Activated CD4-positive, alpha-beta T cell treated with anti-CD3 and anti-CD28 coated beads for 36 hours (primary cell): ENCODE measurements around the gene SAV1. TPM values are rescaled to one million over a fixed set of nuclear protein-coding genes. Genes with fewer than 3 reads are reported as not detected.
"Not testable (repeated sequence)": the region's sequence is repeated elsewhere in the genome, so short reads cannot be mapped to it uniquely, and the experiment has no call there.

Experiments used
- ATAC-seq: fragments of 200-7000 bp; cut with Tn5 transposase; one replicate; pipeline ENCODE4 v1.10.0; 2021; ENCODE audit warnings: mild to moderate bottlenecking, moderate library complexity
- CTCF ChIA-PET: fragments of 350-600 bp; sonication (Branson Sonifier 250); formaldehyde crosslinking; loops from one replicate; lab custom pipeline; 2021; ENCODE audit warnings: antibody characterized with exemption; lab: Charles Lee
- POLR2A ChIA-PET: fragments of 350-600 bp; sonication (Branson Sonifier 250); formaldehyde crosslinking; loops from one replicate; lab custom pipeline; 2021; ENCODE audit warnings: antibody characterized with exemption, inconsistent platforms; lab: Charles Lee
- DNase-seq: peaks from one replicate; pipeline ENCODE4 v3.0.0-alpha.2; 2020
- H3K27ac Mint-ChIP-seq: one replicate; pipeline ENCODE4 v1.8.0; 2021; ENCODE audit warnings: mixed read lengths
- H3K27me3 Mint-ChIP-seq: one replicate; pipeline ENCODE4 v1.8.0; 2021; ENCODE audit warnings: mixed read lengths
- H3K36me3 Mint-ChIP-seq: one replicate; pipeline ENCODE4 v1.8.0; 2021; ENCODE audit warnings: low read depth, mixed read lengths
- H3K4me1 Mint-ChIP-seq: one replicate; pipeline ENCODE4 v1.8.0; 2021; ENCODE audit warnings: mixed read lengths
- H3K4me3 Mint-ChIP-seq: one replicate; pipeline ENCODE4 v1.8.0; 2021; ENCODE audit warnings: mild to moderate bottlenecking, moderate library complexity, mixed read lengths
- H3K9me3 Mint-ChIP-seq: one replicate; pipeline ENCODE4 v1.8.0; 2021; ENCODE audit warnings: low read depth, mixed read lengths
- intact Hi-C, 2 experiments: fragments of 100-400 bp; cut with DNase I in 1 of 2; cut with micrococcal nuclease in 1 of 2; formaldehyde crosslinking; loops; one replicate each; pipeline versions ENCODE4 v1.14.2 to v1.15.1; 2022 to 2024; cut with DNase I, micrococcal nuclease
- total RNA-seq, 2 experiments: library from RNA; stranded (reverse); gene quantifications; one replicate each; pipeline ENCODE4 v1.2.3, GENCODE V29; 2021

The SAV1 gene
- total RNA-seq, 2 experiments from 2014 or later, result 13.6 TPM

- POLR2A ChIA-PET, H3K27ac Mint-ChIP-seq, H3K9me3 Mint-ChIP-seq, H3K4me3 Mint-ChIP-seq, H3K27me3 Mint-ChIP-seq, DNase-seq, ATAC-seq: not testable (repeated sequence)
- Mint-ChIP-seq H3K4me1 (peaks cover 12% of the 10 kb centered on the region), H3K36me3 (peaks cover 23% of the 10 kb centered on the region)
- intact Hi-C loops, result loop anchor here (5.0 kb wide), 5 partner anchors 62 to 197 kb away; partner anchors contain the start of genes ATL1 (in 1 of the 2) and MAP4K5 (in 1 of the 2)
- CTCF ChIA-PET, result interaction anchor here (0.6 to 1.4 kb wide), 2 partner anchors 108 to 1209 kb away, joined by 3 read pairs; no protein-coding TSS in a partner anchor
Observed at GRCh38 chr14:50665300-50665699, 2.8 kb downstream of the SAV1 start.

DNA sequence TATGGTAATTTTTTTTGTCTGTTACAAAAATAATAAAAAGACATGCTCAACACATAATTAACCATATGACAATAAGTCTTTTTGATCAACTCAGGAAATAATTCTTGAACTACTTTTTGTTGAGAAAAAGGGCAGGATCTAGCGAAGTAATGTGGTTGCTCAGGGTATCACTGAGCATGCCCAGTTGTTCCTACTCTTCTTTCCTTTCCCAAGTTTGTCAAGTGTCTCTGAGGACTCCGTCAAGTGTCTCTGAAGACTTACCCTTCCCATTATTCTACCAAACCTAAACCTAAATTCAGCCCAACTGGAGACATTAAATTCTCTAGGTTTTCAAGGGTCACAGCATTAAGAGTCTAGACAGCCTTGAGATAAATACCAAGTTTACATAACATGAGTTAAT is 3.5 kb downstream of the SAV1 start:
- H3K27ac Mint-ChIP-seq, CTCF ChIA-PET, DNase-seq, H3K4me3 Mint-ChIP-seq, H3K27me3 Mint-ChIP-seq, H3K9me3 Mint-ChIP-seq, intact Hi-C loops, POLR2A ChIA-PET, ATAC-seq: not testable (repeated sequence)
- Mint-ChIP-seq H3K4me1 (peaks cover 12% of the 10 kb centered on the region), H3K36me3 (peaks cover 23% of the 10 kb centered on the region)

- no peak overlapping the region for H3K27ac Mint-ChIP-seq
- peaks cover 3% of the 10 kb centered on the region for H3K4me1 Mint-ChIP-seq
- POLR2A ChIA-PET, result no interaction called here
- CTCF ChIA-PET, result no interaction called here
- no peak for DNase-seq
- ATAC-seq, result no peak
- peaks cover 16% of the 10 kb centered on the region for H3K36me3 Mint-ChIP-seq
- H3K27me3 Mint-ChIP-seq, result no peaks in the 10 kb centered on the region
- intact Hi-C loops, result no loop called here
- no peaks in the 10 kb centered on the region for H3K9me3 Mint-ChIP-seq
- no peak overlapping the region for H3K4me3 Mint-ChIP-seq
Observed at GRCh38 chr14:50659327-50659974, 8.7 kb downstream of the SAV1 start.

DNA sequence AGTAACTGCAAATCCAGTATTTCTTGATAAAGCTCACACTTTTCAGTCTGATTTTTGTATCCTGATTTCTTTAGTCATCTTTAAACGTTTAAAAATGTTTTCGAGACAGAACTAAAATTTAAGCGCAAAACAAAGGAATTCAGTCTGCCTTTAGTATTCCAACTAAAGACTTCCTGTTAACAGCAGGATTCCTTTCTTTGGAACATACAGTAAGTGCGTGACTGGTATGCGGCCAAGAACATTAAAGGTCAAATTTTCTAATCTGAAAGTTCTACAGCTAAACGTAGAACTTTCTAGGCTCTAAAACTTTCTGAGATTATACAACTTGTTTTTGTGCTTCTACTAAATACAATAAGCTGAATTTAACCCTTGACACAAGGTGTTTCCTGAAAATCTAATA is 9.9 kb downstream of the SAV1 start:
- Mint-ChIP-seq H3K27me3 (no peaks in the 10 kb centered on the region), H3K4me3 (no peak overlapping the region), H3K4me1 (no peaks in the 10 kb centered on the region), H3K27ac (no peak overlapping the region), H3K36me3 (peaks cover 10% of the 10 kb centered on the region), H3K9me3 (no peaks in the 10 kb centered on the region)
- ATAC-seq, result no peak
- POLR2A ChIA-PET, result no interaction called here
- intact Hi-C loops, result no loop called here
- DNase-seq, result no peak
- CTCF ChIA-PET, result interaction anchor here (1.3 to 1.8 kb wide), 3 partner anchors 10 to 120 kb away, joined by 3 to 5 read pairs (median 3); no protein-coding TSS in a partner anchor

DNA sequence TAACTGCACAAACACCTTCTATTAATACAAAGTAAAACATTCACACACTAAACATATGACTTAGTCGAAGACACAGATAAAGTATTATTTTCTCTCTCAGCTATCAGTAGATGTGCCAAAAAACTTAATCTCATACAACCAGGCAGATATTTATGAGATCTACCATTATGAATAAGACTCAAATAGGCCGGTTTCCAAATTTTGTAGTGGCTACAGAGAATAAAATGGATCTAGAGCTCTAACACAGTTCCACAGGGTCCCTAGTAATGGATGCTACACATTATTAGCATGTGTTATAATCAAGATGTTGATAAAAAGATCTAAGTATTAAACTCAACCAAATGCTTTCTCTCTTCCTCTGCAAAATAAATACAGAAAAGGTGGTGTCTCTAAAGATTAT is 10.4 kb downstream of the SAV1 start:
- Mint-ChIP-seq H3K4me1 (no peaks in the 10 kb centered on the region), H3K36me3 (peaks cover 8% of the 10 kb centered on the region), H3K27ac (no peak overlapping the region), H3K4me3 (no peak overlapping the region), H3K9me3 (no peaks in the 10 kb centered on the region), H3K27me3 (no peaks in the 10 kb centered on the region)
- POLR2A ChIA-PET, result no interaction called here
- DNase-seq (no peak), ATAC-seq (no peak)
- CTCF ChIA-PET, result interaction anchor here (1.3 to 1.8 kb wide), 3 partner anchors 9 to 120 kb away, joined by 3 to 5 read pairs (median 3); no protein-coding TSS in a partner anchor
- intact Hi-C loops, result no loop called here

GRCh38 chr14:50656776-50657175 is 11.3 kb downstream of the SAV1 start:
- ATAC-seq (no peak), DNase-seq (no peak)
- no peaks in the 10 kb centered on the region for H3K27me3 Mint-ChIP-seq
- no peak overlapping the region for H3K27ac Mint-ChIP-seq
- H3K4me3 Mint-ChIP-seq, result no peak overlapping the region
- intact Hi-C loops, result no loop called here
- H3K4me1 Mint-ChIP-seq, result no peaks in the 10 kb centered on the region
- H3K9me3 Mint-ChIP-seq, result no peaks in the 10 kb centered on the region
- H3K36me3 Mint-ChIP-seq, result peaks cover 8% of the 10 kb centered on the region
- POLR2A ChIA-PET, result no interaction called here
- CTCF ChIA-PET, result no interaction called here

DNA sequence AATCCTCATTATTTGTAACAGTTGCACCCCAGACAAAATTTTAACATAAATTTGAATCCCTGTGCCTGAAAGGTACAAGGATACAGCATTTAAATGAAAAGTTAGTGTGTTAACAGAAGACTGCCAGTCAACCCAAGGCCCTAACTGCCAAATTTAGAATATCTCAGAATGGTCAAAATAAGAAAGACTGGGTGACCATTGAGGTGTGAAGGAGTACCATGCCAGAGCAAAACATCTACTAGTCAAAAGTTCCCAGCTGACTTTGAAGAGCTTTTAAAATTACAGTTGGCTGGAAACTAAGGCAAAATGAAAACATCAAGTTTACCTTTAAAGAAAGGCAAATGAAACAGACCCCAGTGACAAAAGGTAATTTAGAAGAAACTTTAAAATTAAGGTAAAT is 18.4 kb downstream of the SAV1 start:
- Mint-ChIP-seq H3K27ac (no peak overlapping the region), H3K4me3 (no peak overlapping the region), H3K36me3 (no peaks in the 10 kb centered on the region), H3K4me1 (peaks cover 2% of the 10 kb centered on the region), H3K9me3 (no peaks in the 10 kb centered on the region), H3K27me3 (no peaks in the 10 kb centered on the region)
- ChIA-PET CTCF (interaction anchor here (0.5 to 1.9 kb wide), 2 partner anchors 90 to 128 kb away, joined by 3 to 5 read pairs; no protein-coding TSS in a partner anchor), POLR2A (no interaction called here)
- DNase-seq (no peak), ATAC-seq (no peak)
- intact Hi-C loops, result no loop called here

GRCh38 chr14:50647753-50648152 is 20.4 kb downstream of the SAV1 start:
- Mint-ChIP-seq H3K4me1 (peaks cover 2% of the 10 kb centered on the region), H3K27me3 (no peaks in the 10 kb centered on the region), H3K36me3 (peaks cover 2% of the 10 kb centered on the region), H3K4me3 (no peak overlapping the region), H3K27ac (no peak overlapping the region), H3K9me3 (no peaks in the 10 kb centered on the region)
- ChIA-PET POLR2A (no interaction called here), CTCF (no interaction called here)
- intact Hi-C loops, result no loop called here
- DNase-seq (no peak), ATAC-seq (no peak)

- intact Hi-C loops, result no loop called here
- DNase-seq (no peak), ATAC-seq (no peak)
- Mint-ChIP-seq H3K4me1 (peaks cover 2% of the 10 kb centered on the region), H3K9me3 (no peaks in the 10 kb centered on the region), H3K27ac (no peak overlapping the region), H3K36me3 (peaks cover 2% of the 10 kb centered on the region), H3K4me3 (no peak overlapping the region), H3K27me3 (no peaks in the 10 kb centered on the region)
- POLR2A ChIA-PET, result no interaction called here
- CTCF ChIA-PET, result interaction anchor here (0.7 kb wide), 1 partner anchor 507 kb away, joined by 3 read pairs; no protein-coding TSS in a partner anchor
Observed at GRCh38 chr14:50647282-50647681, 20.8 kb downstream of the SAV1 start.

DNA sequence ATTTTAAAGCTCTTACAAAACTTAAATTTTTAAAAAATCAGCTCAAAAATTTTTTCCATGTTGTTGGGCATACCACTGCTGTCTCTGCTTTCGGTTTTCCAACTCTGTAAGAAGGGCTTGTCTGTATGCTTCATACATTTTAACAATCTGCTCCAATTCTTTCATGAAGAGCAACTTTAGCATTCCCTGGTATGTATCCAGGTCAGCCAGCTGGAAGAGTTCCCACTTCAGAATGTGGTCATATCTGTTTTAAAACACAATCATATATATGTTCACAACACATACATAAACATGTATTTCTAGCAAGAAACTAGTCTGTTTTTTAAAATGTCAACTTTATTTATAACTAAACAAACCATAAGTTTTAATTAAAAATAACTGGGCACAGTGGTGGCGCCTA is 33.0 kb downstream of the SAV1 start:
- Mint-ChIP-seq H3K27ac (no peak overlapping the region), H3K36me3 (peaks cover 7% of the 10 kb centered on the region), H3K27me3 (no peaks in the 10 kb centered on the region), H3K9me3 (no peaks in the 10 kb centered on the region), H3K4me3 (no peak overlapping the region), H3K4me1 (no peaks in the 10 kb centered on the region)
- CTCF ChIA-PET, result interaction anchor here (0.8 to 1.5 kb wide), 3 partner anchors 37 to 269 kb away, joined by 3 read pairs; no protein-coding TSS in a partner anchor
- intact Hi-C loops, result no loop called here
- POLR2A ChIA-PET, result no interaction called here
- DNase-seq, result no peak
- ATAC-seq, result no peak

DNA sequence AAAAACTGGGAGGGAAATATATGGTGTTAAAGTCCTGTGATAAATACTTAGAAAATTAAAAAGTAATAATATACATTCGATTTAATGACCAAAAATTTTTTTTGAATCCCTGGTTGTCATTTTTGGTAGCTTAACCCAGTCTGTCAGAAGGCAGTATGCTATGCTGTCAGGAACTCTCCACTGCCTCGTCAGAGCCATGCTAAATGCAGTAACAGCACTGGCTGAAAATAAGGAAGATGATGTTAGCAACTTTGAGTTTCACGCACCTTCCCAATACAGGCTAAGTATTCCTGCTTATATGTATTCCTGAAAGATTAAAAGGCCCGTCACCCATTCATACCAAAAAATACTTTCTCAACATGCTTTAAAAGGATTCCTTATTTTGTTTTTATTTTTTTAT is 34.2 kb downstream of the SAV1 start:
- ATAC-seq, result no peak
- Mint-ChIP-seq H3K4me1 (no peaks in the 10 kb centered on the region), H3K4me3 (no peak overlapping the region), H3K27me3 (no peaks in the 10 kb centered on the region), H3K9me3 (no peaks in the 10 kb centered on the region), H3K27ac (no peak overlapping the region), H3K36me3 (no peaks in the 10 kb centered on the region)
- ChIA-PET CTCF (interaction anchor here (0.6 to 1.5 kb wide), 3 partner anchors 38 to 277 kb away, joined by 3 to 4 read pairs (median 3); no protein-coding TSS in a partner anchor), POLR2A (no interaction called here)
- intact Hi-C loops, result no loop called here
- no peak for DNase-seq

DNA sequence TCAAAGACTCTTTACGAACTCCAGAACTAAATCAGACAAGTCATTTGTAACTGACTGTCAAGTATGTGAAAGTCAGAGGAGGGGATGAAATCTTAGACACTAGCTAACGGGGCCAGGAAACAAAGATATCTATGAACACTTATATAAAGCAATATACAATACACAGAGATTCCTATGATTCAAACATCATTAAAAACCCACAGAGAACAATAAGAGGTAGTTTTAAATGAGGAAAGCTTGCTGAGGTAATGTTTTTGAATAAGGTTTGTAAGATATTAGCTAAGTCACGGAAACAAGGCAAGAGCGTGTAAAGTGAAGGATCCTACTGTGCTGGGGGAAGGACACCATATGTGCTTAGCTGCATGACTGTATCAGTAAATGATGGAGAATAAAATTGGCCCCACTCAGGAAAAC is 36.7 kb downstream of the SAV1 start:
- CTCF ChIA-PET, result interaction anchor here (1.3 to 2.7 kb wide), 2 partner anchors 146 to 231 kb away, joined by 3 to 13 read pairs; no protein-coding TSS in a partner anchor

More for the DNA sequence above, 36.7 kb downstream of the SAV1 start:
- H3K27me3 Mint-ChIP-seq, result no peaks in the 10 kb centered on the region
- H3K9me3 Mint-ChIP-seq, result no peaks in the 10 kb centered on the region
- H3K27ac Mint-ChIP-seq, result no peak overlapping the region
- no peak for ATAC-seq
- intact Hi-C loops, result no loop called here
- H3K36me3 Mint-ChIP-seq, result no peaks in the 10 kb centered on the region
- no peaks in the 10 kb centered on the region for H3K4me1 Mint-ChIP-seq
- POLR2A ChIA-PET, result interaction anchor here (0.5 kb wide), 1 partner anchor 718 kb away, joined by 3 read pairs; no protein-coding TSS in a partner anchor
- H3K4me3 Mint-ChIP-seq, result no peak overlapping the region
- no peak for DNase-seq
